ENCODE measurements around the gene NAGPA.

The NAGPA gene

DNA sequence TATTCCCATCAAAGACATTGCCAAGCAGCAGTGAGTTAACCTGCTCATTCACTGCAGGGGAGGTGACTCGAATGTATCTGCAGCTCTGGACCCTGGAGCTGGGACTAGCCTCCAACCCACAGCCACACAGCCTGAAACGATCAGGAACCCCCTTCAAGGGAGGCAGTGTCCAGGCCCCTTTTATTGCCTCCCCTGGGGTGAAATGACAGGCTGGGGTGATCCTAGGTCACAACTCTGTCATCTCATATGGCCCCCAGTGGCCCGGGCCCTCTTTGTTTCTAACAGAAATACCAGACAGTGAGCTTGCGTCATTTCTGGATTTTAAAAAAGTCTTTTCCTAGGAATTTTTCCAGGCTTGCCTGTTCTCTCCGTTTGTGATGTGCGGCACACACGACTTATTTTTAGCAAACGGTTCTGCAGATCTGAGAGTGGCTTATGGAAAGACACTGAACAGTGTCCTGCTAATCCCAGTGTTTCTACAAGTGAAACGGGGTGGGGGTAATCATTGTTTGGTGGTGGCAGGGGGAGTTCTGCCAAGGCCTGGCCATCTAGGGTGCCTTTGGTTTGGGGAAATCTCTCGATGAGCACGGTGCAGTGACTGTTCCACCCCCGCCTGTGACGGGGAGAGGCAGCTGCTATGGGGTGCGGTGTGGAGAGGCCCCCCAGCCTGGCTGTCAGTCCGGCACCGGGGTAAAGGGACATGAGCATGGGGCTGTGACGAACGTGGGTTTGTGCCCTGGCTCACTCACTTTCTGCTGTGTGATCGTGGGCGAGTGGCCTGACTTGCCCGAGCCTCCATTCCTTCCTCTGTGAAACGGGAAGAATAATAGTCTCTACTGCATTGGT is 27.2 kb downstream of the NAGPA start:
- TF ChIP-seq, protein P1, sequence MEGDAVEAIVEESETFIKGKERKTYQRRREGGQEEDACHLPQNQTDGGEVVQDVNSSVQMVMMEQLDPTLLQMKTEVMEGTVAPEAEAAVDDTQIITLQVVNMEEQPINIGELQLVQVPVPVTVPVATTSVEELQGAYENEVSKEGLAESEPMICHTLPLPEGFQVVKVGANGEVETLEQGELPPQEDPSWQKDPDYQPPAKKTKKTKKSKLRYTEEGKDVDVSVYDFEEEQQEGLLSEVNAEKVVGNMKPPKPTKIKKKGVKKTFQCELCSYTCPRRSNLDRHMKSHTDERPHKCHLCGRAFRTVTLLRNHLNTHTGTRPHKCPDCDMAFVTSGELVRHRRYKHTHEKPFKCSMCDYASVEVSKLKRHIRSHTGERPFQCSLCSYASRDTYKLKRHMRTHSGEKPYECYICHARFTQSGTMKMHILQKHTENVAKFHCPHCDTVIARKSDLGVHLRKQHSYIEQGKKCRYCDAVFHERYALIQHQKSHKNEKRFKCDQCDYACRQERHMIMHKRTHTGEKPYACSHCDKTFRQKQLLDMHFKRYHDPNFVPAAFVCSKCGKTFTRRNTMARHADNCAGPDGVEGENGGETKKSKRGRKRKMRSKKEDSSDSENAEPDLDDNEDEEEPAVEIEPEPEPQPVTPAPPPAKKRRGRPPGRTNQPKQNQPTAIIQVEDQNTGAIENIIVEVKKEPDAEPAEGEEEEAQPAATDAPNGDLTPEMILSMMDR (IDR thresholded peaks at IDR 0.05; ENCODE audit: low read depth, low read length, missing control alignments) = no peak
- DNase-seq (ENCODE audit: extremely low read depth, low read depth) = no peak
- H3K4me3 ChIP-seq (replicated peaks; ENCODE audit: low read depth, low read length) = no peak overlapping the region

DNA sequence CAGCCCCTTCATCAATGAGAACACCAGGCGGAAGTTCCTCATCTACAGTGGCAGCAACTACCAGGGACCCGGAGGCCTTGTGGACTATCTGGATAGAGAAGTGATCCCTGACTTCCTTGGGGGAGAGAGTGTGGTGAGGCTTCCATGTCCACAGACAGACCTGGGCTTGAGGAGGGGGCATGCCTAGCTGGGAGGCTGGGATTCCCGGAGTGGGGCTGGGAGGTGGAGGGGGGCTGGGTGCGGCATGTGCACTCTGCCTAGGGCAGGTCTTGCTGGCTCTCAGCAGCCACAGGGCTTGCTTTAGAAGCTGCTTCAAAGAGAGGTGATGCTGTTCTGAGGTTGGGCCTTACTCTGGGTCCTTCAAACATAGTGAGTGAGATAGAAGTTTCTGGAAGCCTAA is 27.8 kb downstream of the NAGPA start:
- H3K4me3 ChIP-seq (replicated peaks; ENCODE audit: low read depth, low read length) = no peak overlapping the region
- no peak for DNase-seq (ENCODE audit: extremely low read depth, low read depth)
- TF ChIP-seq, protein P1 (IDR thresholded peaks at IDR 0.05; ENCODE audit: low read depth, low read length, missing control alignments) = no peak

DNA sequence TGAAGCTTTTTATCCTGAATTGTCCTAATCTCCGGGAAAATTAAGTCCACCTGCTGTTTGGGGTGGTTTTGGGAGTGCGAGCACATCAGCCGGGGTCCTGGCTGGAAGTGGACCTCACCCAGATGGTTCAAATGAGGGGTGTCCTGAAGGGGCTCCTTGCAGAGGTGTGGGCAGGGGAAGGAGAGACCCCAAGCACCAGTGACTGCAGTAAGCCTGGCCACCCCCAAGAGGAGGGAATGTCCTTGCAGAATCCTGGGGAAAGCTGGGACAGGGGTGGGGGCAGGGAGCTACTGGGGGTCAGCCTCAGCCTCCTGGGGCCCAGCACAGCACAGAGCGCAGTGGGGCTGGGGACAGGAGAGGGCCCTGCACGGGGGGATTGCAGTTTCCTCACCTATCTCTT is 29.4 kb downstream of the NAGPA start:
- H3K4me3 ChIP-seq (replicated peaks; ENCODE audit: low read depth, low read length) = no peak overlapping the region
- TF ChIP-seq, protein P1 (IDR thresholded peaks at IDR 0.05; ENCODE audit: low read depth, low read length, missing control alignments) = no peak
- DNase-seq (ENCODE audit: extremely low read depth, low read depth) = no peak

DNA sequence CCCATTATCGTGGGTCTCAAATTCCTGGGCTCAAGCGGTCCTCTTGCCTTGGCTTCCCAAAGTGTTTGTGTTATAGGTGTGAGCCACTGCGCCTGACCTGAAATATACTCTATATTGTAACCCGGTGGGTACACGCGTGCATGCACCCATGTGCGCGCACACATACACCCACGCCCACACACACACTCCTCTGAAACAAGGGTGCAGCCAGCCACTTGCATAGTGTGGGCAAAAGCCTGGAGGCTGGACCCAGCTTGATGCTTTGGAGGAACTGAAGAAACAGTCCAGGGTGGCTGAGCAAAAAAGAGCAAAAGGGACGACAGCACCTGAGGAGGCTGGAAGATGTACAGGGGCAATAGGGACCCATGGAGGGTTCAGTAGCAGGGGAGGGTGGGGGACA is 29.9 kb downstream of the NAGPA start:
- no peak overlapping the region for H3K4me3 ChIP-seq (replicated peaks; ENCODE audit: low read depth, low read length)
- DNase-seq (ENCODE audit: extremely low read depth, low read depth) = no peak
- TF ChIP-seq, protein P1 (IDR thresholded peaks at IDR 0.05; ENCODE audit: low read depth, low read length, missing control alignments) = no peak

DNA sequence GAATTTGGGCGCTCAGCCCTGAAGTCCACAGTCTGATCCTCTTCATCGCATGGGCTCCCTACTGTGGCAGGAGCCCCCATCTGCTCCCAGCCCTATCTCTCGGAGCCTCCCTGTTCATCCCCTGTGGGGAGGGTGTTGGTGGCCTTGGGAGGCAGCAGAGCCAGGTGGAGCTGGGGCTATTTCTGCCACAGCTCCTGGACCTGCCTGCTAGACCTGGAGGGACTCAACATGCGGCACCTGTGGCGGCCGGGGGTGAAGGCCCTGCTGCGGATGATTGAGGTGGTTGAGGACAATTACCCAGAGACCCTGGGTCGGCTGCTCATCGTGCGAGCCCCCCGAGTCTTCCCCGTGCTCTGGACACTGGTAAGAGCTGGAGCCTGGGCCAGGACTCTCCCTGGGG is 30.5 kb downstream of the NAGPA start:
- no peak overlapping the region for H3K4me3 ChIP-seq (replicated peaks; ENCODE audit: low read depth, low read length)
- no peak for DNase-seq (ENCODE audit: extremely low read depth, low read depth)
- TF ChIP-seq, protein P1 (IDR thresholded peaks at IDR 0.05; ENCODE audit: low read depth, low read length, missing control alignments) = no peak

DNA sequence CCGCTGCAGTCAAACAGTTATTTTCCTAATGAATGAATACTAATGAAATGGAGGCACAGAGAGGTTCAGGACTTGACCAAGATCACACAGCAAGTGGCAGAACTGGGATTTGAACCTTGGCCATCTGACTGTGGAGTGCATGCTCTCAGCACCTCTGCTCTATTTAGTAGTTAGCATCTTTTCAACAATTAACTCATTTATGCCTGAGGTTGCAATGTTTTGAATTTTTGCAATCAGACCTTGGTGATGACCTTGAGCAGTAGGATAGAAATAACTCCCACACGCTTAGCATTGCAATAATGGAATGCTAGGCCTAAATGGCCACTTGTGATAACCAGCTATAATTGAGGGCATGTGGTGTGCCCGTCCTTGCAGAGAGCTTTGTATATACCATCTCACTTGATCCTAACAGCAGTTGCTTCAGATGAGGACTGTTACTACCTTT is 31.0 kb downstream of the NAGPA start:
- no peak for DNase-seq (ENCODE audit: extremely low read depth, low read depth)
- H3K4me3 ChIP-seq (replicated peaks; ENCODE audit: low read depth, low read length) = no peak overlapping the region
- TF ChIP-seq, protein P1 (IDR thresholded peaks at IDR 0.05; ENCODE audit: low read depth, low read length, missing control alignments) = no peak

Data from HFF-Myc (cell line).